ENCODE results near the gene SERINC5.
"Not testable (repeated sequence)": the region's sequence is repeated elsewhere in the genome, so short reads cannot be mapped to it uniquely, and the experiment has no call there.

The SERINC5 gene

DNA sequence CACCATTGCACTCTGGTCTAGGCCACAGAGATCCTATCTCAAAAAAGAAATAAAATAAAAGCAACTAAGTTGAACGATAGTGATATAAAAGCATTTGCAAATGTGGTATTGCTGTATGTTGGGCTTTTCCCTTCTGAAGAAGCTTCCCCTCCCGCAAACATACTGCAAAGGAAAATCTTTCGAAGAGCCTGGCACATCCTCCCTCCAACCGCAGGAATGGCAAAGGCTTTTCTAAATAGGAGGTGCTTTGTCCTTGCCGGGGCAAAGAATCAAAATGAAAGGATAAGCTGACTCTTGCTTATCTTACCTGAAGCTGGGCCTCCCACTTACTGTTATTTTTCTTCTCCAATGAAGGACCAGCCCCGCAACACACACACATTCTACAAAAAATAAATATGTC, 45.8 kb downstream of the SERINC5 start:
- H3K36me3 ChIP-seq (ENCODE audit: control insufficient read depth in 1 of 2, insufficient read depth in 2 of 2, low read length in 2 of 2) = no peaks in the 10 kb centered on the region
- H3K4me1 ChIP-seq (ENCODE audit: control insufficient read depth in 1 of 2, insufficient read depth in 2 of 2, low read length in 2 of 2) = peaks cover 0 to 5% of the 10 kb centered on the region in 2 donors
- no peak overlapping the region for H3K4me3 ChIP-seq (ENCODE audit: low read depth in 1 of 2, low read length in 2 of 2)
- no peak overlapping the region for H3K27ac ChIP-seq (ENCODE audit: low read length)
- no peaks in the 10 kb centered on the region for H3K27me3 ChIP-seq (ENCODE audit: low read depth, low read length)
- H3K9me3 ChIP-seq (ENCODE audit: control insufficient read depth in 1 of 2, low read length in 2 of 2) = no peaks in the 10 kb centered on the region

DNA sequence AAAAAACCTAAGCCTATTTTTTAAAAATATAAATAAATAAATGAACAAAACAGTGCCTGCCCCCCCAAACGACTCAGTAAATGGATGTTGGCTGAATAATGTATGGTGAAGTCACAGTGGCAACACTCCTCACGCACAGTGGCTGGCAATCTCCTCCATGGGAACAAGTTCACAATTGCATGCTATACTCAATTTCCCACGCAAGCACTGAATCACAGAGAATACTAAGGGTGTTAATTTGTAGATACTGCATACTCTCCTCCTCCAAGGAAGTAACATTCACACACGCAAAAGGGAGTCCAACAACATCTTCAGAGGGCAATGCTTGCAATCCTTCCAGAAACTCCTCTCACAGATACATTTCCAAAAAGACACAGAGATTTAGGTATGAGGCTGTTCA, 47.5 kb downstream of the SERINC5 start:
- Histone ChIP-seq H3K9me3 (ENCODE audit: control insufficient read depth in 1 of 2, low read length in 2 of 2) (no peaks in the 10 kb centered on the region), H3K27me3 (ENCODE audit: low read depth, low read length) (no peaks in the 10 kb centered on the region), H3K36me3 (ENCODE audit: control insufficient read depth in 1 of 2, insufficient read depth in 2 of 2, low read length in 2 of 2) (no peaks in the 10 kb centered on the region), H3K27ac (ENCODE audit: low read length) (no peak overlapping the region), H3K4me1 (ENCODE audit: control insufficient read depth in 1 of 2, insufficient read depth in 2 of 2, low read length in 2 of 2) (peaks cover 0 to 5% of the 10 kb centered on the region in 2 donors), H3K4me3 (ENCODE audit: low read depth in 1 of 2, low read length in 2 of 2) (no peak overlapping the region)

DNA sequence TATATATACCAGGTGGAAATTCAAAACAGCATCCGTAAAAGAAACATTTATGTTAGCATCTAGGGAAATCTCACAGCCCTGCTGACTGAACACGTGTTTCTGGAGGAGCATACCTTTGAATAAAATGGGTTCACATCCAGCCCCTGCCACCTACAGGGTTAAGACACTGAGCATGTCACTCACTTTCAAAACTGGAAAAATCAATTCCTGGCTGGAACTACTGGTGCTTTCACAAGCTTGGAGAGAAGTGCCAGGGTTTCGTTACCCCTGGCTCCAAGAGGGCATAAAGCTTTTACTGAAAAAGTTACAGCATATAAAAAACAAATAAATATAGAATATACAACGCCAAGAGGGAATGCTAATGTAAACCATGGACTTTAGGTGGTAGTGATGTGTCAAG, 48.0 kb downstream of the SERINC5 start:
- Histone ChIP-seq H3K4me1 (ENCODE audit: control insufficient read depth in 1 of 2, insufficient read depth in 2 of 2, low read length in 2 of 2) (peaks cover 0 to 5% of the 10 kb centered on the region in 2 donors), H3K9me3 (ENCODE audit: control insufficient read depth in 1 of 2, low read length in 2 of 2) (no peaks in the 10 kb centered on the region), H3K27ac (ENCODE audit: low read length) (no peak overlapping the region), H3K27me3 (ENCODE audit: low read depth, low read length) (no peaks in the 10 kb centered on the region), H3K4me3 (ENCODE audit: low read depth in 1 of 2, low read length in 2 of 2) (no peak overlapping the region), H3K36me3 (ENCODE audit: control insufficient read depth in 1 of 2, insufficient read depth in 2 of 2, low read length in 2 of 2) (peaks cover 0 to under 1% of the 10 kb centered on the region in 2 donors)

DNA sequence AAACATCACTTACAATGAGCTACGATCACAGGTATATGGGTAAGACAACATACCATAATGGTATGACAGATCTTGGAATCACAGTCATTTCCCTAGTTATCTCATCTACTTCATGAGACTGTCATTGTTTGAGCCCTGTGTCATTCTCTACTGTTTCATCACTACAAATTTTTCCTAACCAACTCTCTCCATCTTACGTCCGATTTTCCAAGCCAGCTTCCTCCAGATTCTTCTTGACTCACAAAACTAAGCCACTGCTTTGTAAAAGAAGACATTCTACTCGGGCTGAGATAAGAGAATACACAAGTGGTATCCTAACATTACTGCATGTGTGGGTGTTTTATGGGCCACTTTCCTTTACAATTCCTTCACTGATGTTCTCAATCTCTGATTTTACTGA, 49.6 kb downstream of the SERINC5 start:
- Histone ChIP-seq H3K9me3 (ENCODE audit: control insufficient read depth in 1 of 2, low read length in 2 of 2) (no peaks in the 10 kb centered on the region), H3K36me3 (ENCODE audit: control insufficient read depth in 1 of 2, insufficient read depth in 2 of 2, low read length in 2 of 2) (peaks cover 3 to 5% of the 10 kb centered on the region in 2 donors), H3K27ac (ENCODE audit: low read length) (no peak overlapping the region), H3K4me1 (ENCODE audit: control insufficient read depth in 1 of 2, insufficient read depth in 2 of 2, low read length in 2 of 2) (peaks cover 0 to 5% of the 10 kb centered on the region in 2 donors), H3K4me3 (ENCODE audit: low read depth in 1 of 2, low read length in 2 of 2) (no peak overlapping the region), H3K27me3 (ENCODE audit: low read depth, low read length) (no peaks in the 10 kb centered on the region)

DNA sequence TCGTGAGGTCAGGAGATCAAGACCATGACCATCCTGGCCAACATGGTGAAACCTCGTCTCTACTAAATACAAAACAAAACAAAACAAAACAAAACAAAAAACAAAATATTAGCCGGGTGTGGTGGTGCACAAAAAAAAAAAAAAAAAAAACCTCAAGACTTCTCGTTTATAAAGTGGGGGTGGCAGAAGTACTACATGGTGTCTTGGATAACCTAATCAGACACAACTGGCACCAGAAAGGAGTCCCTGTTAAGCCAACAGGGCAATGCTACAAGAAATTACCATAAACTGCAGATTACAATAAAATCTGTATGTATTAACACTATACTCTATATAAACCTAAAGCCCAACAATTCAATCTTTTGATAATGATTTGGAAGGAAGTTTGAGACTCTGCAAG, 50.0 kb downstream of the SERINC5 start:
- no peaks in the 10 kb centered on the region for H3K27me3 ChIP-seq (ENCODE audit: low read depth, low read length)
- H3K4me1 ChIP-seq (ENCODE audit: control insufficient read depth in 1 of 2, insufficient read depth in 2 of 2, low read length in 2 of 2) = peaks cover 0 to 5% of the 10 kb centered on the region in 2 donors
- no peak overlapping the region for H3K27ac ChIP-seq (ENCODE audit: low read length)

DNA sequence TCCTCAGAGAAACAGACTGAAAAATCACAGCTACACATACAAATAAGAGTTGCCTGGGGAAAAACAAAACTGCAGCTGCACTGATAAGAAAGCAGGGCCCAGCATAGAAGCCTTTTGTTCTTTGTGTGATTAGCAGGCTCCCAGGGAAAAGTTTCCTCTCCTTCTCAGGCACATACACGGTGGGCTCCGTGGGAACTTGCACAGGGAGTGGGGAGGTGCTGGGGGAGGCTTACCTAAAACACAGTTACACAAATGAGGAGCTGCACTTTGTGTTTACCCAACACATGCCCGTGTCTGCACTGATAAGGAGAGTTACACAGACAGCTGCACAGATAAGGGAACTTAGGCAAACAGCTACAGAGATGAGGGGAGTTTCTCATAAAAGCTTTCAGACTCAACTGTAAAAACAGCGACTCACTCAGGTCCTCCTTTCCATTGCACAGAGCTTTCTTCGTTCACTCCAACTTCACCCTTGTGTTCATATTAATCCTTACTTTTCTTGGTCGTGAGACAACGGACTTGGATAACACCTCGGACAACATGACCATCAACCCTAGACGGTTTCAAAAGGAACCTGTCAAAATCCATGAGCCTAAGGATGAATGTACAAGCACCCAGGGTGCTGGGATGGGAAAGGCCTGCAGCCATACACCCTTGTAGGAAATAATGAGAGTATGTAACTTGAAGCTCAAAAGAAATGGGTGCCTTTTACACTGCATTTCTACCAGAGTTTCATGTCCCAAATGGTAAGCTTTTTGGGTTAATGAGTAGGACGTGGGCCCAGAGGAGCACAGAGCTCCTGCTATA, 50.8 kb downstream of the SERINC5 start:
- H3K27me3 ChIP-seq (ENCODE audit: low read depth, low read length) = no peaks in the 10 kb centered on the region
- peaks cover 3 to 5% of the 10 kb centered on the region in 2 donors for H3K36me3 ChIP-seq (ENCODE audit: control insufficient read depth in 1 of 2, insufficient read depth in 2 of 2, low read length in 2 of 2)
- H3K9me3 ChIP-seq (ENCODE audit: control insufficient read depth in 1 of 2, low read length in 2 of 2) = no peaks in the 10 kb centered on the region
- no peak overlapping the region for H3K27ac ChIP-seq (ENCODE audit: low read length)
- H3K4me1 ChIP-seq (ENCODE audit: control insufficient read depth in 1 of 2, insufficient read depth in 2 of 2, low read length in 2 of 2) = peaks cover 0 to 5% of the 10 kb centered on the region in 2 donors
- H3K4me3 ChIP-seq (ENCODE audit: low read depth in 1 of 2, low read length in 2 of 2) = no peak overlapping the region

More for the DNA sequence above, 50.0 kb downstream of the SERINC5 start:
- Histone ChIP-seq H3K36me3 (ENCODE audit: control insufficient read depth in 1 of 2, insufficient read depth in 2 of 2, low read length in 2 of 2) (peaks cover 3 to 5% of the 10 kb centered on the region in 2 donors), H3K9me3 (ENCODE audit: control insufficient read depth in 1 of 2, low read length in 2 of 2) (no peaks in the 10 kb centered on the region), H3K4me3 (ENCODE audit: low read depth in 1 of 2, low read length in 2 of 2) (no peak overlapping the region)

DNA sequence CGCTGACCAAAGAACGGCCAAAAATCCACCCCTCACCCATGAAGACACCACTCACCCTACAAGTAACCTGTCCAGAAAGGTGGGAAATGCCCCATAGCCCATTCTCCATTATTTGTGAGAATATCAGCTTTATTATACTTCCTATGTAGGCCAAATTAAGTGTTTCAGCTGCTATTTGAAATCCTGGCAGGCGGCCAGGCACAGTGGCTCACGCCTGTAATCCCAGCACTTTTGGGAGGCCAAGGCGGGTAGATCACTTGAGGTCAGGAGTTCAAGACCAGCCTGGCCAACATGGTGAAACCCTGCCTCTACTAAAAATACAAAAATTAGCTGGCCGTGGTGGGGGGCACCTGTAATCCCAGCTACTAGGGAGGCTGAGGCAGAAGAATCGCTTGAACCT, 54.1 kb downstream of the SERINC5 start:
- not testable (repeated sequence) for H3K27me3 ChIP-seq (ENCODE audit: low read depth, low read length); H3K9me3 ChIP-seq (ENCODE audit: control insufficient read depth in 1 of 2, low read length in 2 of 2); H3K4me1 ChIP-seq (ENCODE audit: control insufficient read depth in 1 of 2, insufficient read depth in 2 of 2, low read length in 2 of 2); H3K27ac ChIP-seq (ENCODE audit: low read length); H3K36me3 ChIP-seq (ENCODE audit: control insufficient read depth in 1 of 2, insufficient read depth in 2 of 2, low read length in 2 of 2); H3K4me3 ChIP-seq (ENCODE audit: low read depth in 1 of 2, low read length in 2 of 2)

DNA sequence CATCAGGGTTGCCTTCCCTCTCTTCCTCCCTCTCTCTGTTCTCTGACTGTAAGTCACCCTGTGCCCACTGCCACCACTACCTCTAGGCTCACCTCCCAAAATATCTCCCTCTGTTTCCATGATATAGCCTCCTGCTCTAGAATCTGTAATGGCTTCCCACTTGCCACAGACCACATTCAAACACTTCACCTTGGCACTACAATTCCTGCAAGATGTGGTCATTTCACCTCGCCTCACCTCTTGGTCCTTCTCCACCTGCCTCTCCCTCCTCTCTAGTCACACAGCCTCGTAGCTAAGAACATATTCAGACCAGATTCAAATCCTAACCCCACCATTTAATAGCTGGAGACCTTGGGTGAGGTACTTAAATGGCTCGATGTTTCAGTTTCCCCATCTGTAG, 56.9 kb downstream of the SERINC5 start:
- no peaks in the 10 kb centered on the region for H3K9me3 ChIP-seq (ENCODE audit: control insufficient read depth in 1 of 2, low read length in 2 of 2)
- H3K36me3 ChIP-seq (ENCODE audit: control insufficient read depth in 1 of 2, insufficient read depth in 2 of 2, low read length in 2 of 2) = peaks cover 3 to 5% of the 10 kb centered on the region in 2 donors
- no peaks in the 10 kb centered on the region for H3K27me3 ChIP-seq (ENCODE audit: low read depth, low read length)
- H3K27ac ChIP-seq (ENCODE audit: low read length) = no peak overlapping the region
- H3K4me1 ChIP-seq (ENCODE audit: control insufficient read depth in 1 of 2, insufficient read depth in 2 of 2, low read length in 2 of 2) = peaks cover 0 to 2% of the 10 kb centered on the region in 2 donors
- no peak overlapping the region for H3K4me3 ChIP-seq (ENCODE audit: low read depth in 1 of 2, low read length in 2 of 2)

DNA sequence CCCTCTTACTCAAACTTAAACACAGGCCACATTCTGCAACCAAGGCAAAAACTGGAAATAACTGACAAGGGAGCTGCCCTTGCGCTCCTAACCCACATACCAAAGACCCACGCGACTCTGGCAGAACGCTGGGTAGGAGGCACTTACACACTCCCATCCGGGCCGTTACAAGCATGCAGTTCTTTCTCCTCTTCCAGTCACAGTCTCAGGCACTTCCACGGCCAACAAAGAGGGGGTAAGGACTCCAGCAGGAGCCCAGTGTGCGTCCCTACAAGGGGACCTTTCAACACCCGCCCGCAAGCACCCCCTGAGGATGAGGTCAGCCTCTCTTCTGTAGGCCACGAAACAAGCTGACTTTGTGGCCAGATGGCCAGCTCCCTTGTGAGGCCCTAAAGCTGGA, 57.4 kb downstream of the SERINC5 start:
- no peaks in the 10 kb centered on the region for H3K9me3 ChIP-seq (ENCODE audit: control insufficient read depth in 1 of 2, low read length in 2 of 2)
- peaks cover 3 to 7% of the 10 kb centered on the region in 2 donors for H3K4me1 ChIP-seq (ENCODE audit: control insufficient read depth in 1 of 2, insufficient read depth in 2 of 2, low read length in 2 of 2)
- no peaks in the 10 kb centered on the region for H3K27me3 ChIP-seq (ENCODE audit: low read depth, low read length)
- H3K4me3 ChIP-seq (ENCODE audit: low read depth in 1 of 2, low read length in 2 of 2) = no peak overlapping the region
- H3K36me3 ChIP-seq (ENCODE audit: control insufficient read depth in 1 of 2, insufficient read depth in 2 of 2, low read length in 2 of 2) = peaks cover 3 to 5% of the 10 kb centered on the region in 2 donors
- H3K27ac ChIP-seq (ENCODE audit: low read length) = no peak overlapping the region

DNA sequence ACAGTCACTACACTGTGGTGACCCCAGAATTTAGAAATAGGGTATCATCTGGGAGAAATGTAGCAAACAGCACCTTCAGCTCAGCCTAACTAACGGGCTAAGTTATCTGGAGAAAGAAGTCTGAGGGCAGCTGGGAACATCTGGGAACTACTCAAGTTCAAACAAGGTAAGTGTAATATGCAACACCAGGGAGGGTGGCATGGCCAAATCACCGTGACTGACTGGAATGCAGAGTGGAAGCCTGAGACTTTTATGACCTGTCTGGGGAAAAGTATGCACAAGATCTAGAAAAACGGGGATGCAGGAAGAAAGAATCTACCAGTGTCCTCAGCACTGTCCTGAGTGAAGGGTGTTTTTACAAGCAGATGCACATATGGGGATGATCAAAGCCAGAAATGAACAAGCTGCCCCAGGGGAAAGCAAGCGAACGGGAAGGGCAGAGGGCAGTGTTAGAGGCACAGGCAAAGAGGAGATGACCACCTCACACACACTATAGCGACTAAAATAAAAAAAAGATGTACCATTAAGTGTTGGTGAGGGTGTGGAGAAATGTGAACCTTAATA, 59.9 kb downstream of the SERINC5 start:
- H3K27ac ChIP-seq (ENCODE audit: low read length) = no peak overlapping the region
- no peaks in the 10 kb centered on the region for H3K27me3 ChIP-seq (ENCODE audit: low read depth, low read length)
- H3K9me3 ChIP-seq (ENCODE audit: control insufficient read depth in 1 of 2, low read length in 2 of 2) = no peaks in the 10 kb centered on the region
- no peak overlapping the region for H3K4me3 ChIP-seq (ENCODE audit: low read depth in 1 of 2, low read length in 2 of 2)
- peaks cover 17 to 24% of the 10 kb centered on the region in 2 donors for H3K4me1 ChIP-seq (ENCODE audit: control insufficient read depth in 1 of 2, insufficient read depth in 2 of 2, low read length in 2 of 2)
- H3K36me3 ChIP-seq (ENCODE audit: control insufficient read depth in 1 of 2, insufficient read depth in 2 of 2, low read length in 2 of 2) = no peaks in the 10 kb centered on the region

DNA sequence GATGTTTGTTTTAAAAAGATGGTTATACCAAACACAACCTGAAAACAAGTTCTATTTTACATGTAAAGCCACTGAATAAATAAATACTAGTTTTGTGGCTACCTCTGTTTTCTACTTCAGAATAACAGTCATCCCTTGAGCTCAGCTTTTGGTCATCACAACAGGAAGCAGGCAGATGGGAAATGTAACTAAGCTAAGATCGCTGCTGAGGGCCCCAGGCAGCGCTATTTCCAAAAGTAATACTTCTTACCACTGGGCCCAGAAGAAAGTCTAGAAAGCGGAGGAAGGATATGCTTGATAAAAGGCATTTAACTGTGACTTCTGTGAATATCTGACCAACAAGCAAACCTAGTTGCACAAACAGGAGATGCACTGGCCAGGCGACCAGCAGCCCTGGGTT, 61.4 kb downstream of the SERINC5 start:
- no peaks in the 10 kb centered on the region for H3K9me3 ChIP-seq (ENCODE audit: control insufficient read depth in 1 of 2, low read length in 2 of 2)
- H3K4me3 ChIP-seq (ENCODE audit: low read depth in 1 of 2, low read length in 2 of 2) = no peak overlapping the region
- no peaks in the 10 kb centered on the region for H3K36me3 ChIP-seq (ENCODE audit: control insufficient read depth in 1 of 2, insufficient read depth in 2 of 2, low read length in 2 of 2)
- no peaks in the 10 kb centered on the region for H3K27me3 ChIP-seq (ENCODE audit: low read depth, low read length)
- peaks cover 17 to 24% of the 10 kb centered on the region in 2 donors for H3K4me1 ChIP-seq (ENCODE audit: control insufficient read depth in 1 of 2, insufficient read depth in 2 of 2, low read length in 2 of 2)
- no peak overlapping the region for H3K27ac ChIP-seq (ENCODE audit: low read length)
